ENCODE measurements around the gene HLA-DOA. TPM values are rescaled to one million over a fixed set of nuclear protein-coding genes. Genes with fewer than 3 reads are reported as not detected.

HLA-DOA gene
- total and polyA plus RNA-seq, 2 of the 8 experiments (the other 6 are each of a cell fraction or from before 2014, with no cell fraction given): 23.7 to 89.0 TPM

- H3K79me2 ChIP-seq (ENCODE audit: control insufficient read depth in 1 of 2, insufficient read depth in 2 of 2, low read length in 2 of 2): peaks cover 43 to 73% of the 10 kb centered on the region in 2 experiments
- H2AK5ac ChIP-seq (ENCODE audit: low read depth, low read length): no peak overlapping the region
- no peak overlapping the region for H3K56ac ChIP-seq (replicated peaks; ENCODE audit: insufficient read length, low read depth, low read length)
- H3K4ac ChIP-seq (replicated peaks; ENCODE audit: insufficient read length, low read depth, low read length): no peak overlapping the region
- no peak overlapping the region for H3K18ac ChIP-seq (ENCODE audit: extremely low read depth, low read length)
- H3K9ac ChIP-seq (replicated peaks in 1 of 4; ENCODE audit: extremely low read depth in 1 of 4, low read depth in 3 of 4, low read length in 3 of 4): no peak overlapping the region
- H4K8ac ChIP-seq (ENCODE audit: extremely low read depth, insufficient read depth, low read length): no peak overlapping the region; the same call in 1 of the 2 replicates
- no peak overlapping the region for H3K27ac ChIP-seq (ENCODE audit: low read depth, low read length)
- H2BK20ac ChIP-seq (ENCODE audit: low read length): no peak overlapping the region
- H3K14ac ChIP-seq (ENCODE audit: insufficient read length): no peak overlapping the region
- no peak overlapping the region for H4K5ac ChIP-seq (ENCODE audit: insufficient read length, low read depth, low read length)
- peaks cover 62 to 98% (median 81%) of the 10 kb centered on the region in 4 experiments for H3K36me3 ChIP-seq (ENCODE audit: control insufficient read depth in 2 of 4, insufficient read depth in 4 of 4, low read length in 3 of 4)
- no peak overlapping the region for H2BK15ac ChIP-seq (ENCODE audit: low read length)
- peaks cover 0 to 11% (median 6%) of the 10 kb centered on the region in 4 experiments; a peak in 5 of 7 replicates for H3K4me1 ChIP-seq (replicated peaks in 1 of 4; ENCODE audit: control insufficient read depth in 3 of 4, insufficient read depth in 4 of 4, low read length in 3 of 4)
- H3K27me3 ChIP-seq (replicated peaks in 1 of 4; ENCODE audit: control insufficient read depth in 3 of 4, extremely low read depth in 1 of 4, insufficient read depth in 3 of 4, low read length in 3 of 4): no peaks in the 10 kb centered on the region
- FAIRE-seq (no peak), DNase-seq (ENCODE audit: low read depth in 1 of 2, low spot score in 2 of 2) (no peak)
- peaks cover 66 to 71% of the 10 kb centered on the region in 2 experiments for H4K20me1 ChIP-seq (replicated peaks in 1 of 2; ENCODE audit: control insufficient read depth in 1 of 2, insufficient read depth in 2 of 2, low read length in 2 of 2)
- TF ChIP-seq NRF1 (IDR thresholded peaks at IDR 0.05; ENCODE audit: low read depth, low read length) (no peak), KDM1A (IDR thresholded peaks at IDR 0.05; ENCODE audit: borderline replicate concordance, low read length) (no peak), GTF2F1 (IDR thresholded peaks at IDR 0.05; ENCODE audit: borderline replicate concordance, low read depth, low read length) (no peak), EGR1 (IDR thresholded peaks at IDR 0.05; ENCODE audit: borderline replicate concordance, low read depth, low read length) (no peak), CHD1 (IDR thresholded peaks at IDR 0.05; ENCODE audit: low read depth, low read length) (no peak), SIX5 (IDR thresholded peaks at IDR 0.05; ENCODE audit: low read depth, low read length) (no peak), RAD21 (IDR thresholded peaks at IDR 0.05 in 1 of 2, conservative IDR thresholded peaks at IDR 0.05 in 1 of 2; ENCODE audit: low read depth in 2 of 2, low read length in 2 of 2) (no peak), BACH1 (IDR thresholded peaks at IDR 0.05; ENCODE audit: low read length) (no peak), POLR2AphosphoS5 (IDR thresholded peaks at IDR 0.05; ENCODE audit: low read depth, low read length) (peak; percentile 72)
- ChIA-PET POLR2A (ENCODE audit: partially characterized antibody) (interaction anchor here (0.6 to 33.3 kb wide), 7 partner anchors 2 to 435 kb away, joined by 3 to 1158 read pairs (median 4); partner anchors contain the start of genes B3GALT4, BRD2, HLA-DMA and RING1), CTCF (ENCODE audit: partially characterized antibody) (interaction anchor here (0.6 to 1.4 kb wide), 4 partner anchors 10 to 91 kb away, joined by 3 to 6 read pairs (median 4); partner anchors contain the start of gene HLA-DMA)
- no peak overlapping the region for H2BK120ac ChIP-seq (replicated peaks; ENCODE audit: low read depth, low read length)
- H2AFZ ChIP-seq (ENCODE audit: low read length): no peak overlapping the region
- H3K23me2 ChIP-seq (ENCODE audit: low read depth, low read length): peaks cover 14% of the 10 kb centered on the region
- peaks cover 11% of the 10 kb centered on the region for H3K79me1 ChIP-seq (ENCODE audit: low read depth, low read length)
- no peak overlapping the region; a peak in 1 of 4 replicates for H3K4me2 ChIP-seq (ENCODE audit: insufficient read depth in 1 of 2, low read depth in 2 of 2, low read length in 2 of 2)
- no peaks in the 10 kb centered on the region; a peak in 2 of 4 replicates for H3K9me3 ChIP-seq (ENCODE audit: insufficient read depth in 2 of 2, low read depth in 1 of 2, low read length in 1 of 2)
- no peak overlapping the region for H2BK12ac ChIP-seq (ENCODE audit: low read depth, low read length)
- H3K4me3 ChIP-seq (ENCODE audit: extremely low read depth in 1 of 4, insufficient read depth in 2 of 4, low read depth in 3 of 4, low read length in 4 of 4): no peak overlapping the region
- WGBS, 2 experiments (ENCODE audit: extremely low coverage in 1 of 2, insufficient coverage in 1 of 2, insufficient read length in 1 of 2, insufficient replicate concordance in 2 of 2, low coverage in 1 of 2, low lambda C conversion rate in 2 of 2, missing lambda C conversion rate in 1 of 2): 95% methylated on average over 10 of the region's 10 CpGs; no CpG with 5 or more reads in 1 of the 2 experiments
- no peak overlapping the region for H2BK5ac ChIP-seq (ENCODE audit: low read depth, low read length)
- no peak overlapping the region for H3K23ac ChIP-seq (ENCODE audit: insufficient read length)
- H4K91ac ChIP-seq (replicated peaks; ENCODE audit: insufficient read length, low read length): no peak overlapping the region
Observed at GRCh38 chr6:32977272-32977952, 32.0 kb downstream of the HLA-DOA start.

Measured in H1 (cell line).